ENCODE results near the gene TPSB2.
"Not testable (repeated sequence)": the region's sequence is repeated elsewhere in the genome, so short reads cannot be mapped to it uniquely, and the experiment has no call there.

The TPSB2 gene

DNA sequence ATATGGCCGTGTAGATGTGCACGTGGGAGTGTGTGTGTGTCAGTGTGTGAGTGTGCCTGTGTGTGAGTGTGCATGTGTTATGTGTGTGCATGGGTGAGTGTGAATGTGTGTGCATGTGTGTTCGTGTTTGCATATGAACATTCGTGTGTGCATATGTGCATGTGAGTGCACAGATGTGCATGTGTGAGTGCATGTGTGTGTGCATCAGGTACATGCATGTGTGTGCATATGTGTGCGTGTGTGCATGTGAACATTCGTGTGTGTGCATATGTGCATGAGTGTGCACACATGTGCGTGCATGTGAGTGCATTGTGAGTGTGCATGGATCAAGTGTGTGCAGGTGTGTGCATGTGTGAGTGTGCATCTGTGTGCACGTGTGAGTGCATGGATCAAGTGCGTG is 8.0 kb upstream of the TPSB2 start:
- Histone ChIP-seq H3K36me3 (replicated peaks; ENCODE audit: low read depth, low read length) (no peaks in the 10 kb centered on the region), H3K4me3 (ENCODE audit: low read length) (no peak overlapping the region), H3K9ac (ENCODE audit: low read length) (no peak overlapping the region), H2AFZ (ENCODE audit: low read depth, low read length) (no peak overlapping the region), H3K79me2 (ENCODE audit: low read length) (no peaks in the 10 kb centered on the region), H3K4me1 (ENCODE audit: low read length) (no peaks in the 10 kb centered on the region), H4K20me1 (ENCODE audit: insufficient read depth, low read length) (no peaks in the 10 kb centered on the region), H3K27me3 (ENCODE audit: low read depth, low read length) (no peaks in the 10 kb centered on the region), H3K9me3 (ENCODE audit: insufficient read depth, low read length) (no peaks in the 10 kb centered on the region), H3K27ac (ENCODE audit: low read length) (no peak overlapping the region), H3K4me2 (ENCODE audit: low read length) (no peak overlapping the region)
- TF ChIP-seq, protein P1, sequence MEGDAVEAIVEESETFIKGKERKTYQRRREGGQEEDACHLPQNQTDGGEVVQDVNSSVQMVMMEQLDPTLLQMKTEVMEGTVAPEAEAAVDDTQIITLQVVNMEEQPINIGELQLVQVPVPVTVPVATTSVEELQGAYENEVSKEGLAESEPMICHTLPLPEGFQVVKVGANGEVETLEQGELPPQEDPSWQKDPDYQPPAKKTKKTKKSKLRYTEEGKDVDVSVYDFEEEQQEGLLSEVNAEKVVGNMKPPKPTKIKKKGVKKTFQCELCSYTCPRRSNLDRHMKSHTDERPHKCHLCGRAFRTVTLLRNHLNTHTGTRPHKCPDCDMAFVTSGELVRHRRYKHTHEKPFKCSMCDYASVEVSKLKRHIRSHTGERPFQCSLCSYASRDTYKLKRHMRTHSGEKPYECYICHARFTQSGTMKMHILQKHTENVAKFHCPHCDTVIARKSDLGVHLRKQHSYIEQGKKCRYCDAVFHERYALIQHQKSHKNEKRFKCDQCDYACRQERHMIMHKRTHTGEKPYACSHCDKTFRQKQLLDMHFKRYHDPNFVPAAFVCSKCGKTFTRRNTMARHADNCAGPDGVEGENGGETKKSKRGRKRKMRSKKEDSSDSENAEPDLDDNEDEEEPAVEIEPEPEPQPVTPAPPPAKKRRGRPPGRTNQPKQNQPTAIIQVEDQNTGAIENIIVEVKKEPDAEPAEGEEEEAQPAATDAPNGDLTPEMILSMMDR (IDR thresholded peaks at IDR 0.05; ENCODE audit: low read depth, low read length): no peak
- TF ChIP-seq EZH2phosphoT487 (IDR thresholded peaks at IDR 0.05; ENCODE audit: low read depth): no peak

DNA sequence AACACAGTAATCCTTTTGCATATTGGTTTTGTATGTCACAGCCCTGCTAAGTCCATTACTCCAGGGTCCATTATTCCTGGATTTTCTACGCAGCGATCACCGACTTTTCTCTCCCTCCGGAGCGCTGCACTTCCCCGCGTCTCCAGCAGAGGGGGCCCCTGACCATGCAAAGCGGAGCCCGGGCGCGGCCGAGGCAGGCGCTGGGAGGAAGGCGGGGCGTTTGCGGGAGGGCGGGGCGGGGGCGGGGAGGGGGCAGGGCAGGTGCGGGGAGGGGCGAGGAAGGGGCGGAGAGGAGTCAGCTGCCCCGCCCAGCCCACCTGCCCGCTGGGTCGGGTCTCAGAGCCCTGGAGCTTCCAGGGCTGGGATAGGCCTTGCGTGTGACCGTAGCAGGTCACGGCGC is 6.7 kb upstream of the TPSB2 start:
- not testable (repeated sequence) for H3K27ac ChIP-seq (ENCODE audit: low read length); H3K4me3 ChIP-seq (ENCODE audit: low read length); H3K4me2 ChIP-seq (ENCODE audit: low read length); H3K36me3 ChIP-seq (replicated peaks; ENCODE audit: low read depth, low read length); H4K20me1 ChIP-seq (ENCODE audit: insufficient read depth, low read length); H3K27me3 ChIP-seq (ENCODE audit: low read depth, low read length); H2AFZ ChIP-seq (ENCODE audit: low read depth, low read length); H3K9me3 ChIP-seq (ENCODE audit: insufficient read depth, low read length); H3K79me2 ChIP-seq (ENCODE audit: low read length); H3K4me1 ChIP-seq (ENCODE audit: low read length); H3K9ac ChIP-seq (ENCODE audit: low read length)

DNA sequence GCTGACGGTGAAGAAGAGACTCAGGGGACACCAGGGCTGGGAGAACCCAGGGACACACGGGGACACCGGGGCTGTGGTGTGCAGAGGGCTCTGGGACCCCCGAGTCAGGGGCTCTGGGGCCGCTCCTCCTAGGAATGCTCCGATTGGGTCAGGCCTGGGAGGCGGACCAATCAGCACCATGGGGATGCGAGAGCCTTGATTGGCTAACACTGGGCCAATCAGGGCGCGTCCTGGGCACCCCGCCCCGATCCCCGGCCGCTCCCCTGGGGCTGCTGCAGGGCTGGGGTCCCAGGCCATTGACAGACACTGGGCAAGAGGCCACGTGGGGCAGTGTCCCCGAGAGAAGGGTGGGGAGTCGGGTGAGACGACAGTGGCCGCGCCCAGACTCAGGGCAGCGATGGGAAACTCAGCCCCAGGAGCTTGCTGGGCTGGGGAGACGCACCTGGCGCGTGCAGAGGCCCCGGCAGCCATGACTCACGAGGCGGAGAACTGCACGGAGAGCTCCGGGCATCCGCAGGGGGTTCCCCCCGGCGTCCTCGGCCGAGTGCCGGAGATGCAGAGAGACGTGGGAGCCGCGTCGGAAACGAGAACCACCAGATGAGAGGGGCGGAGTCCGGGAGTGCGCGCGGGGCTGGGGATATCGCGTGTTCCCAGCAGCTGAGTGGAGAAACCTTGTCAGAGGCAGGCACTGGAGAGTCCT is 2.2 kb upstream of the TPSB2 start:
- H3K27me3 ChIP-seq (ENCODE audit: low read depth, low read length); H3K4me2 ChIP-seq (ENCODE audit: low read length); H3K79me2 ChIP-seq (ENCODE audit: low read length); H2AFZ ChIP-seq (ENCODE audit: low read depth, low read length); H3K4me1 ChIP-seq (ENCODE audit: low read length); H4K20me1 ChIP-seq (ENCODE audit: insufficient read depth, low read length); H3K27ac ChIP-seq (ENCODE audit: low read length); H3K9me3 ChIP-seq (ENCODE audit: insufficient read depth, low read length); H3K9ac ChIP-seq (ENCODE audit: low read length); H3K4me3 ChIP-seq (ENCODE audit: low read length); H3K36me3 ChIP-seq (replicated peaks; ENCODE audit: low read depth, low read length): not testable (repeated sequence)

DNA sequence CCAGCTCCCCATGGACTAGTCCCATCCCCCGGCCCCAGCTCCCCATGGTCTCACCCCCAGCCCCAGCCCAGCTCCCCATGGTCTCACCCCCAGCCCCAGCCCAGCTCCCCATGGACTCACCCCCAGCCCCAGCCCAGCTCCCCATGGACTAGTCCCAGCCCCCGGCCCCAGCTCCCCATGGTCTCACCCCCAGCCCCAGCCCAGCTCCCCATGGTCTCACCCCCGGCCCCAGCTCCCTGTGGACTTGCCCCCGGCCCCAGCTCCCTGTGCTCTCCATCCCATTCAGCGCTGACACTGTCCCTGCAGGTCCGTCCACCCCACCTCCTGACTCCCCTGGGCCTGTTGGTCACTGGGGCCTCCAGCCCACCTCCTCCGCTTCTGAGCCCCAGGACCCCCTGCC is 1.3 kb upstream of the TPSB2 start:
- not testable (repeated sequence) for H3K9me3 ChIP-seq (ENCODE audit: insufficient read depth, low read length); H3K4me2 ChIP-seq (ENCODE audit: low read length); H3K4me1 ChIP-seq (ENCODE audit: low read length); H3K36me3 ChIP-seq (replicated peaks; ENCODE audit: low read depth, low read length); H3K79me2 ChIP-seq (ENCODE audit: low read length); H3K4me3 ChIP-seq (ENCODE audit: low read length); H3K27me3 ChIP-seq (ENCODE audit: low read depth, low read length); H2AFZ ChIP-seq (ENCODE audit: low read depth, low read length); H4K20me1 ChIP-seq (ENCODE audit: insufficient read depth, low read length); H3K27ac ChIP-seq (ENCODE audit: low read length); H3K9ac ChIP-seq (ENCODE audit: low read length)

DNA sequence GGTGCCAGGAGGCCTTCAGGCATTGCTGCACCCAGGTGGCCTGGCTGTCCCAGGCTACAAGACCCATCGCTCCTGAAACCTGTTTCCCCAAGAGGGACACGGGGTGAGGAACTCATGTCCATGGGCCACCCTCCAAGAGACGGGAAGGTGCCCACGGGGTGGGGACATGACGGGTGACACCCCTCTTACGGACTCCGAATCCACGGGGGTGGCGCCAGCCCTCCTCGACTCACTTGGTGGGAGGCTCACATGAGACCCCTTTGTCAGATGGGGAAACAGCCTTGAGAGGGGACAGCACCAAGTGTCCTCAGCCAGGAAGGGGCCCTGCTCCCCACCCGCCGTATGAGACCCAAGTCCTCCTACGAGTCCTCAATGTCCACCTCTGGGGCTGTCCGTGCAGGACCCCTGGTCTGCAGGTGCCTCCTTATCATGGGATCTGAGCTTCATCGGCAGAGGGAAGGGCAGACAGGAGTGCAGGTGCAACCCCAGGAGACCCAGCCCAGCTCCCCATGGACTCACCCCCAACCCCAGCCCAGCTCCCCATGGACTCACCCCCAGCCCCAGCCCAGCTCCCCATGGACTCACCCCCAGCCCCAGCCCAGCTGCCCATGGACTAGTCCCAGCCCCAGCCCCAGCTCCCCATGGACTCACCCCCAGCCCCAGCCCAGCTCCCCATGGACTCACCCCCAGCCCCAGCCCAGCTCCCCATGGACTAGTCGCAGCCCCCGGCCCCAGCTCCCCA is 658 bp upstream of the TPSB2 start:
- H3K36me3 ChIP-seq (replicated peaks; ENCODE audit: low read depth, low read length); H4K20me1 ChIP-seq (ENCODE audit: insufficient read depth, low read length); H3K27me3 ChIP-seq (ENCODE audit: low read depth, low read length); H3K27ac ChIP-seq (ENCODE audit: low read length); H3K9ac ChIP-seq (ENCODE audit: low read length); H3K9me3 ChIP-seq (ENCODE audit: insufficient read depth, low read length); H3K4me3 ChIP-seq (ENCODE audit: low read length); H3K4me1 ChIP-seq (ENCODE audit: low read length); H2AFZ ChIP-seq (ENCODE audit: low read depth, low read length); H3K79me2 ChIP-seq (ENCODE audit: low read length); H3K4me2 ChIP-seq (ENCODE audit: low read length): not testable (repeated sequence)

DNA sequence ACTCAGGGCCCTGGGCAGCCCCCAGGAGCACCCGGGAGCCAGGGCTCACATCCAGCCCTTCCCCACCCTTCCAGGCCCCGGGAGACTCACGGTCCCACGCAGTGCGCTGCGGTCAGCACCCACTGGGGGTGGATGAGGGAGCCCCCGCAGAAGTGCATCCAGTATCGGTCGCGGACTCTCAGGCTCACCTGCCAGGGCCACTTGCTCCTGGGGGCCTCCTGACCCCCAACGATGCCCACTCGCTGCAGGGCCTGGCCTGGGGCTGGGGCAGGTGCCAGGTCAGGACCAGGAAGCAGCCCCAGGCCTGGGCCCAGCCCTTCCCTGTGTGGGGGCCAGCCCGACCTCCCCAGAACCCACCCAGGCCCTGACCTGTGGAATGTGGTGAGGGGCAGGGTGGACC is 508 bp downstream of the TPSB2 start:
- not testable (repeated sequence) for H4K20me1 ChIP-seq (ENCODE audit: insufficient read depth, low read length); H3K36me3 ChIP-seq (replicated peaks; ENCODE audit: low read depth, low read length); H3K9me3 ChIP-seq (ENCODE audit: insufficient read depth, low read length); H3K4me2 ChIP-seq (ENCODE audit: low read length); H3K4me3 ChIP-seq (ENCODE audit: low read length); H2AFZ ChIP-seq (ENCODE audit: low read depth, low read length); H3K79me2 ChIP-seq (ENCODE audit: low read length); H3K9ac ChIP-seq (ENCODE audit: low read length); H3K27me3 ChIP-seq (ENCODE audit: low read depth, low read length); H3K27ac ChIP-seq (ENCODE audit: low read length); H3K4me1 ChIP-seq (ENCODE audit: low read length)

DNA sequence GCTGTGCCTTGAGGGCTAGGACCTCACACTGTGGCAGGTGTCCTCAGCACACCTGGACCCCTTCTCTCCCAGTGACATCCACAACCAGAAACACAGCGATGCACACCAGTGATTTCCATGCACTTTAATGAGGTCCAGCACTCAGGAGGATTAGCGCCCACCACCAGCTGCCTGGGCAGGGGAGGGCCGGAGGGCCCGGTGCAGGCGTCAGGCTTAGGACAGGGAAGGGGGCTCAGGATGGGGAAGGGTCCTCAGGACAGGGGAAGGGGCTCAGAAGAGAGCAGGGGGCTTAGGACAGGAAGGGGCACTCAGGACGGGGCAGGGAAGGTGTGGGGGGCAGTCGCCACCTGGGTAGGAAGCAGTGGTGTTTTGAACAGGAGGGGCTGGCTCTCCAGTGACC is 1.8 kb downstream of the TPSB2 start:
- H4K20me1 ChIP-seq (ENCODE audit: insufficient read depth, low read length); H3K9me3 ChIP-seq (ENCODE audit: insufficient read depth, low read length); H3K4me2 ChIP-seq (ENCODE audit: low read length); H3K27ac ChIP-seq (ENCODE audit: low read length); H3K4me3 ChIP-seq (ENCODE audit: low read length); H3K4me1 ChIP-seq (ENCODE audit: low read length); H3K36me3 ChIP-seq (replicated peaks; ENCODE audit: low read depth, low read length); H3K79me2 ChIP-seq (ENCODE audit: low read length); H2AFZ ChIP-seq (ENCODE audit: low read depth, low read length); H3K9ac ChIP-seq (ENCODE audit: low read length); H3K27me3 ChIP-seq (ENCODE audit: low read depth, low read length): not testable (repeated sequence)

DNA sequence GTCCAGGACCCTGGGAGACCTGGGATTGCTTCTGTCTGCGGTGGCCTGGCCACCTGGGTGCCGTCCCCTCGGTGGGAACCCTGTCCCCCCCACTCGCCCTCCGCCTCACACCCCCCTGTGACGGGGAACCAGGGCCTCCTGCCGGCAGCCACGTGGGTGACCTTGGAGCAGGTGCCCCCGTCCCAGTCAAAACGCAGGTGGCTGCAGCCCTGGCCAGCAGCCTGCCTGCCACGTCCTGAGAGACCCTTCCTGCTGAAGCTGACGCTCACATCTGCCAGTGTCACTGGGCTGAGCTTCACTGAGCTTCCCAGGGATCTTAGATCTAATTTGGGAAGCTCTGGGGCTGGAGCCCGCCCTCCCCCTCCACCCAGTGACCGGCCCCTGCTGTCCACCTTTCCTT is 3.3 kb downstream of the TPSB2 start:
- H3K4me1 ChIP-seq (ENCODE audit: low read length); H3K27ac ChIP-seq (ENCODE audit: low read length); H3K9me3 ChIP-seq (ENCODE audit: insufficient read depth, low read length); H3K9ac ChIP-seq (ENCODE audit: low read length); H4K20me1 ChIP-seq (ENCODE audit: insufficient read depth, low read length); H2AFZ ChIP-seq (ENCODE audit: low read depth, low read length); H3K4me2 ChIP-seq (ENCODE audit: low read length); H3K79me2 ChIP-seq (ENCODE audit: low read length); H3K36me3 ChIP-seq (replicated peaks; ENCODE audit: low read depth, low read length); H3K4me3 ChIP-seq (ENCODE audit: low read length); H3K27me3 ChIP-seq (ENCODE audit: low read depth, low read length): not testable (repeated sequence)
